Neural cell (in vitro differentiated cells): ENCODE results near the gene ANG. TPM values are rescaled to one million over a fixed set of nuclear protein-coding genes. Genes with fewer than 3 reads are reported as not detected.

ENCODE experiments used
- H2AFZ ChIP-seq: fragments of 200-600, 300-800 bp; sonication (generic), shearing (Covaris generic); 2 replicates; pipeline ENCODE4 v1.6.0; 2014; ENCODE audit warnings: low read depth, mild to moderate bottlenecking, antibody characterized with exemption, low read length, moderate library complexity
- H3F3A ChIP-seq: fragments of 200-600 bp; shearing (Covaris generic); 2 replicates; pipeline ENCODE4 v1.6.1; 2016; ENCODE audit warnings: mild to moderate bottlenecking, moderate library complexity, mixed read lengths, antibody characterized with exemption, low read length; ENCODE audit not compliant: insufficient read depth, poor library complexity, severe bottlenecking
- H3K27ac ChIP-seq: fragments of 200-600, 300-800 bp; sonication (generic), shearing (Covaris generic); 2 replicates; pipeline ENCODE4 v1.5.1; 2014; ENCODE audit warnings: mild to moderate bottlenecking, low read length, moderate library complexity
- H3K27me3 ChIP-seq: fragments of 300-800, 200-600 bp; sonication (generic), shearing (Covaris generic); 2 replicates; pipeline ENCODE4 v1.6.0; 2014; ENCODE audit warnings: mild to moderate bottlenecking, low read depth, low read length, moderate library complexity; ENCODE audit not compliant: insufficient read depth
- H3K36me3 ChIP-seq: fragments of 300-800, 200-600 bp; sonication (generic), shearing (Covaris generic); 2 replicates; pipeline ENCODE4 v1.5.1; 2014; ENCODE audit warnings: mild to moderate bottlenecking, antibody characterized with exemption, low read length, moderate library complexity; ENCODE audit not compliant: insufficient read depth
- H3K4me2 ChIP-seq: fragments of 300-800, 200-600 bp; sonication (generic), shearing (Covaris generic); 2 replicates; pipeline ENCODE4 v1.6.0; 2014; ENCODE audit warnings: mild to moderate bottlenecking, low read length
- H3K4me3 ChIP-seq: fragments of 300-800, 200-600 bp; sonication (generic), shearing (Covaris generic); 2 replicates; pipeline ENCODE4 v1.5.1; 2014; ENCODE audit warnings: mild to moderate bottlenecking, low read length, moderate library complexity
- H3K79me2 ChIP-seq: fragments of 200-600 bp; shearing (Covaris generic); replicated peaks from 2 replicates; pipeline ENCODE4 v1.6.0; 2014; ENCODE audit warnings: mild to moderate bottlenecking, low read length, moderate library complexity; ENCODE audit not compliant: insufficient read depth
- H3K9ac ChIP-seq: fragments of 300-800, 200-600 bp; sonication (generic), shearing (Covaris generic); 2 replicates; pipeline ENCODE4 v1.6.1; 2016; ENCODE audit warnings: mild to moderate bottlenecking, low read length, mixed read lengths
- H3K9me2 ChIP-seq: fragments of 200-600 bp; shearing (Covaris generic); 2 replicates; pipeline ENCODE4 v1.6.1; 2016; ENCODE audit warnings: mild to moderate bottlenecking, low read length, mixed read lengths; ENCODE audit not compliant: insufficient read depth
- H3K9me3 ChIP-seq: fragments of 200-600, 300-800 bp; sonication (generic), shearing (Covaris generic); 2 replicates; pipeline ENCODE4 v1.6.1; 2016; ENCODE audit warnings: mild to moderate bottlenecking, mixed run types, low read length, moderate library complexity, mixed read lengths
- H4K20me1 ChIP-seq: fragments of 200-600 bp; shearing (Covaris generic); 2 replicates; pipeline ENCODE4 v1.6.1; 2016; ENCODE audit warnings: mild to moderate bottlenecking, mixed run types; ENCODE audit not compliant: insufficient read depth
- CTCF ChIP-seq: fragments of 450-650 bp; IDR thresholded peaks from 2 replicates; pipeline ENCODE4 v1.5.1; 2014; ENCODE audit warnings: antibody characterized with exemption, mild to moderate bottlenecking, moderate library complexity; ENCODE audit not compliant: poor library complexity, severe bottlenecking
- EP300 ChIP-seq: fragments of 450-650 bp; conservative IDR thresholded peaks from 2 replicates; pipeline ENCODE4 v1.6.1; 2014; ENCODE audit warnings: antibody characterized with exemption, mild to moderate bottlenecking, moderate library complexity; ENCODE audit not compliant: poor library complexity, severe bottlenecking
- EZH2 ChIP-seq: fragments of 200-600, 300-800 bp; shearing (Covaris generic), sonication (generic); IDR thresholded peaks from 2 replicates; pipeline ENCODE4 v1.6.1; 2014; ENCODE audit warnings: antibody characterized with exemption, low read length, borderline replicate concordance, mild to moderate bottlenecking; ENCODE audit not compliant: insufficient read depth, poor library complexity, severe bottlenecking
- MXI1 ChIP-seq: fragments of 450-650 bp; conservative IDR thresholded peaks from 2 replicates; pipeline ENCODE4 v1.6.1; 2014; ENCODE audit warnings: antibody characterized with exemption, mild to moderate bottlenecking; ENCODE audit not compliant: poor library complexity, severe bottlenecking
- POLR2AphosphoS5 ChIP-seq: IDR thresholded peaks from 2 replicates; pipeline ENCODE4 v1.6.1; 2012
- RAD21 ChIP-seq: fragments of 450-650 bp; conservative IDR thresholded peaks from 2 replicates; pipeline ENCODE4 v1.6.1; 2014; ENCODE audit warnings: antibody characterized with exemption, mild to moderate bottlenecking, moderate library complexity
- REST ChIP-seq: IDR thresholded peaks from 2 replicates; pipeline ENCODE4 v1.6.1; 2012; ENCODE audit warnings: borderline replicate concordance
- SMC3 ChIP-seq: fragments of 450-650 bp; conservative IDR thresholded peaks from 2 replicates; pipeline ENCODE4 v1.6.1; 2014; ENCODE audit warnings: antibody characterized with exemption, mild to moderate bottlenecking, moderate library complexity; ENCODE audit not compliant: poor library complexity
- TAF1 ChIP-seq: IDR thresholded peaks from 2 replicates; pipeline ENCODE4 v1.6.1; 2012; ENCODE audit warnings: low read depth
- polyA plus RNA-seq: library from polyadenylated mRNA; depleted of rRNA; stranded (reverse); fragments of >200 nt; gene quantifications from 2 replicates; pipeline ENCODE4 v1.2.3, GENCODE V29; 2014

The ANG gene
- polyA plus RNA-seq, 1 donor from 2014 or later = 0.47 TPM

GRCh38 chr14:20658246-20658645 is 30.3 kb upstream of the ANG start:
- Histone ChIP-seq H4K20me1 (no peaks in the 10 kb centered on the region), H3K9me2 (no peaks in the 10 kb centered on the region), H3K4me2 (no peak overlapping the region), H2AFZ (no peak overlapping the region), H3K79me2 (no peaks in the 10 kb centered on the region), H3F3A (no peaks in the 10 kb centered on the region), H3K9ac (no peak overlapping the region), H3K9me3 (no peaks in the 10 kb centered on the region), H3K4me3 (no peak overlapping the region), H3K36me3 (no peaks in the 10 kb centered on the region), H3K27me3 (peaks cover 63% of the 10 kb centered on the region), H3K27ac (no peak overlapping the region)
- TF ChIP-seq SMC3 = no peak
- TF ChIP-seq EP300 = no peak
- TF ChIP-seq POLR2AphosphoS5 = no peak
- no peak for TF ChIP-seq RAD21
- TF ChIP-seq EZH2 = no peak
- TF ChIP-seq MXI1 = no peak
- no peak for TF ChIP-seq CTCF
- TF ChIP-seq REST = no peak
- no peak for TF ChIP-seq TAF1

DNA sequence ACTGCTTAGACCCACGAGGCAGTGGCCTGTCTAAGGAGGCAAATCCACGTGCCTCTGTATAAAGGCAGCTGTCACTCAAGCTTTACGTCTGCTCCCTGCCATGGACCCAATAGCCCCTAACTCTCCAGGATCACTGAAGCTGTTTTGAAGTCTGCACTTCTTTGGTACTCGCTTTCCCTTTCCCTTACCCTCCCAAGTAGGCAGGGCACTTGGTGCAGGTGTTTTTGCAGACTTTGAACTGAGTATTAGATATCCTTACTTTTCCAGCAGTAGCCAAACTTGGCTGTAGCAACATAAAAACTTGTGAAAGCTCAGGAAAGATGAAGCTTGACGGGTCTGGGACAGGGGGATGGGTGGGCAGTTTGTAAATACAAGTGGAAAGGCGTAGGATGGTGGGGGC is 29.2 kb upstream of the ANG start:
- Histone ChIP-seq H3K27ac (no peak overlapping the region), H4K20me1 (no peaks in the 10 kb centered on the region), H3K79me2 (no peaks in the 10 kb centered on the region), H3K9me3 (no peaks in the 10 kb centered on the region), H3K36me3 (no peaks in the 10 kb centered on the region), H3F3A (no peaks in the 10 kb centered on the region), H3K4me3 (no peak overlapping the region), H3K27me3 (peaks cover 64% of the 10 kb centered on the region), H3K9ac (no peak overlapping the region), H3K4me2 (no peak overlapping the region), H3K9me2 (no peaks in the 10 kb centered on the region), H2AFZ (no peak overlapping the region)
- no peak for TF ChIP-seq MXI1
- TF ChIP-seq POLR2AphosphoS5 = no peak
- TF ChIP-seq RAD21 = no peak
- TF ChIP-seq TAF1 = no peak
- no peak for TF ChIP-seq SMC3
- TF ChIP-seq CTCF = no peak
- TF ChIP-seq EP300 = no peak
- TF ChIP-seq REST = no peak
- no peak for TF ChIP-seq EZH2
